ENCODE data around the gene GLRX3.
A peak's percentile ranks its signal among the peaks of the same experiment; 100 is the strongest.
"Not testable (repeated sequence)": the region's sequence is repeated elsewhere in the genome, so short reads cannot be mapped to it uniquely, and the experiment has no call there.

GLRX3 gene

GRCh38 chr10:130136226-130137089, at the start of gene GLRX3:
TSS of gene GLRX3 (plus strand) at chr10:130136391. CDS start at chr10:130136421, 30 bp downstream.
- FAIRE-seq (no peak), DNase-seq (ENCODE audit: low spot score) (peak; percentile 92)

GRCh38 chr10:130090565-130090964, 45.6 kb upstream of the GLRX3 start:
- DNase-seq (ENCODE audit: low spot score); FAIRE-seq: not testable (repeated sequence)

- DNase-seq (ENCODE audit: low spot score) (no peak), FAIRE-seq (no peak)
Observed at GRCh38 chr10:130099344-130099743, 36.8 kb upstream of the GLRX3 start.

GRCh38 chr10:130105724-130106123, 30.5 kb upstream of the GLRX3 start:
- DNase-seq (ENCODE audit: low spot score) (no peak), FAIRE-seq (no peak)

- DNase-seq (ENCODE audit: low spot score); FAIRE-seq: not testable (repeated sequence)
Observed at GRCh38 chr10:130108146-130108545, 28.0 kb upstream of the GLRX3 start.

GRCh38 chr10:130108934-130109604, 27.1 kb upstream of the GLRX3 start:
- DNase-seq (ENCODE audit: low spot score) (no peak), FAIRE-seq (no peak)

- peak; percentile 55 for DNase-seq (ENCODE audit: low spot score)
- no peak for FAIRE-seq
Observed at GRCh38 chr10:130109796-130110245, 26.4 kb upstream of the GLRX3 start.

- FAIRE-seq = no peak
- DNase-seq (ENCODE audit: low spot score) = peak; percentile 90
Observed at GRCh38 chr10:130110246-130111112, 25.7 kb upstream of the GLRX3 start, which contains the start of gene C10orf143. TSS of gene C10orf143 (minus strand) at chr10:130110830. CDS start at chr10:130110772, 58 bp downstream.

- DNase-seq (ENCODE audit: low spot score) = peak; percentile 90
- FAIRE-seq = no peak
Observed at GRCh38 chr10:130111113-130111851, 24.9 kb upstream of the GLRX3 start.

GRCh38 chr10:130111852-130112180, 24.4 kb upstream of the GLRX3 start:
- DNase-seq (ENCODE audit: low spot score) (no peak), FAIRE-seq (no peak)

GRCh38 chr10:130112821-130113220, 23.4 kb upstream of the GLRX3 start:
- DNase-seq (ENCODE audit: low spot score) = no peak
- FAIRE-seq = no peak

- FAIRE-seq = not testable (repeated sequence)
Observed at GRCh38 chr10:130116942-130117341, 19.2 kb upstream of the GLRX3 start.

GRCh38 chr10:130117535-130117934, 18.7 kb upstream of the GLRX3 start:
- DNase-seq (ENCODE audit: low spot score) = not testable (repeated sequence)

More at GRCh38 chr10:130116942-130117341, 19.2 kb upstream of the GLRX3 start:
- DNase-seq (ENCODE audit: low spot score) = not testable (repeated sequence)

GRCh38 chr10:130121486-130122079, 14.6 kb upstream of the GLRX3 start:
- DNase-seq (ENCODE audit: low spot score) (no peak), FAIRE-seq (no peak)

More at GRCh38 chr10:130117535-130117934, 18.7 kb upstream of the GLRX3 start:
- not testable (repeated sequence) for FAIRE-seq

GRCh38 chr10:130127364-130128061, 8.7 kb upstream of the GLRX3 start:
- FAIRE-seq = no peak
- DNase-seq (ENCODE audit: low spot score) = peak; percentile 76

- no peak for FAIRE-seq
- DNase-seq (ENCODE audit: low spot score) = no peak
Observed at GRCh38 chr10:130128062-130128781, 8.0 kb upstream of the GLRX3 start.

GRCh38 chr10:130128922-130129321, 7.3 kb upstream of the GLRX3 start:
- DNase-seq (ENCODE audit: low spot score) = no peak
- no peak for FAIRE-seq

- DNase-seq (ENCODE audit: low spot score) (no peak), FAIRE-seq (no peak)
Observed at GRCh38 chr10:130135676-130136225, 440 bp upstream of the GLRX3 start.

GRCh38 chr10:130137090-130137448, 878 bp downstream of the GLRX3 start:
- FAIRE-seq (no peak), DNase-seq (ENCODE audit: low spot score) (no peak)

Data from urothelium cell line (cell line).